Esophagus muscularis mucosa (tissue), 3 donors: Measurements from ENCODE around the gene ATRIP.

Experiments used
- CTCF ChIP-seq, 3 experiments: fragments of 200-600 bp in 2 of 3; fragments of 450-650 bp in 1 of 3; sonication (generic) in 2 of 3; IDR thresholded peaks; one replicate each; pipeline ENCODE4 v1.5.1; 2017 to 2019; ENCODE audit warnings: antibody characterized with exemption in 3 of 3, mild to moderate bottlenecking in 2 of 3, moderate library complexity in 1 of 3
- POLR2AphosphoS5 ChIP-seq, 2 donors: sonication (generic); formaldehyde crosslinking; IDR thresholded peaks; one replicate each; pipeline ENCODE4 v1.6.1; 2017; ENCODE audit warnings: antibody characterized with exemption in 2 of 2

- TF ChIP-seq POLR2AphosphoS5 (IDR thresholded peaks at IDR 0.05) (no peak), CTCF (IDR thresholded peaks at IDR 0.05) (no peak)
Observed at GRCh38 chr3:48473617-48473952, 27.0 kb downstream of the ATRIP start.
